ENCODE data around the gene RGS3. TPM values are rescaled to one million over a fixed set of nuclear protein-coding genes. Genes with fewer than 3 reads are reported as not detected.

RGS3 gene
- total RNA-seq, 2 donors from 2014 or later: 25.7 to 96.9 TPM

GRCh38 chr9:113522858-113523257 is 59.3 kb downstream of the RGS3 start:
- no peak overlapping the region for H3K27ac ChIP-seq
- intact Hi-C loops (cut with DNase I): no loop called here
- H3K27me3 ChIP-seq: no peaks in the 10 kb centered on the region
- H3K36me3 ChIP-seq (replicated peaks in 1 of 2; ENCODE audit: insufficient read depth in 1 of 2, low read depth in 2 of 2): peaks cover 0 to 2% of the 10 kb centered on the region in 2 donors
- no peak overlapping the region for H3K4me3 ChIP-seq
- ATAC-seq (no peak), DNase-seq (no peak)
- WGBS, 2 donors: 95% methylated on average over 7 to 8 of the region's 8 CpGs
- H3K9me3 ChIP-seq: no peaks in the 10 kb centered on the region
- peaks cover 13% of the 10 kb centered on the region for H3K4me1 ChIP-seq
- TF ChIP-seq POLR2A (IDR thresholded peaks at IDR 0.05): no peak
- TF ChIP-seq CTCF (IDR thresholded peaks at IDR 0.05): no peak

- H3K27me3 ChIP-seq: no peaks in the 10 kb centered on the region
- no peak overlapping the region for H3K4me3 ChIP-seq
- peak in 1 of 4 donors; percentile 57 for DNase-seq
- H3K27ac ChIP-seq: peak overlapping the region in 2 of 4 donors; percentile 0 to 36
- ATAC-seq: no peak
- TF ChIP-seq CTCF (IDR thresholded peaks at IDR 0.05): no peak
- no peak for TF ChIP-seq POLR2A (IDR thresholded peaks at IDR 0.05)
- peaks cover 13% of the 10 kb centered on the region for H3K4me1 ChIP-seq
- H3K9me3 ChIP-seq: no peaks in the 10 kb centered on the region
- H3K36me3 ChIP-seq (replicated peaks in 1 of 2; ENCODE audit: insufficient read depth in 1 of 2, low read depth in 2 of 2): peaks cover 0 to 2% of the 10 kb centered on the region in 2 donors
- 63 to 83% methylated on average over 19 of the region's 19 CpGs for WGBS, 2 donors
- intact Hi-C loops (cut with DNase I): no loop called here
These were observed 60.1 kb downstream of the RGS3 start for GRCh38 chr9:113523421-113524141.

- H3K27me3 ChIP-seq: no peaks in the 10 kb centered on the region
- intact Hi-C loops (cut with DNase I): no loop called here
- ATAC-seq: no peak
- H3K9me3 ChIP-seq: no peaks in the 10 kb centered on the region
- H3K4me3 ChIP-seq: no peak overlapping the region
- H3K27ac ChIP-seq: peak overlapping the region in 2 of 4 donors; percentile 0 to 36
- no peak for DNase-seq
- peaks cover 0 to 2% of the 10 kb centered on the region in 2 donors for H3K36me3 ChIP-seq (replicated peaks in 1 of 2; ENCODE audit: insufficient read depth in 1 of 2, low read depth in 2 of 2)
- WGBS, 2 donors: 88 to 90% methylated on average over 4 of the region's 4 CpGs
- TF ChIP-seq POLR2A (IDR thresholded peaks at IDR 0.05): no peak
- TF ChIP-seq CTCF (IDR thresholded peaks at IDR 0.05): no peak
- H3K4me1 ChIP-seq: peaks cover 8% of the 10 kb centered on the region
These were observed 60.9 kb downstream of the RGS3 start for GRCh38 chr9:113524468-113524867.

- no peak for TF ChIP-seq CTCF (IDR thresholded peaks at IDR 0.05)
- TF ChIP-seq POLR2A (IDR thresholded peaks at IDR 0.05): no peak
- no peak overlapping the region for H3K4me3 ChIP-seq
- H3K27ac ChIP-seq: no peak overlapping the region
- peaks cover 0 to 5% of the 10 kb centered on the region in 2 donors for H3K36me3 ChIP-seq (replicated peaks in 1 of 2; ENCODE audit: insufficient read depth in 1 of 2, low read depth in 2 of 2)
- ATAC-seq: no peak
- peaks cover under 1% of the 10 kb centered on the region for H3K4me1 ChIP-seq
- H3K27me3 ChIP-seq: no peaks in the 10 kb centered on the region
- WGBS, 2 donors: 80 to 92% methylated on average over 2 to 4 of the region's 4 CpGs
- no peaks in the 10 kb centered on the region for H3K9me3 ChIP-seq
- no peak for DNase-seq
- intact Hi-C loops (cut with DNase I): no loop called here
These were observed 61.7 kb downstream of the RGS3 start for GRCh38 chr9:113525205-113525604.

- Histone ChIP-seq H3K4me3 (no peak overlapping the region), H3K9me3 (no peaks in the 10 kb centered on the region), H3K27ac (no peak overlapping the region), H3K27me3 (no peaks in the 10 kb centered on the region), H3K4me1 (no peaks in the 10 kb centered on the region), H3K36me3 (replicated peaks in 1 of 2; ENCODE audit: insufficient read depth in 1 of 2, low read depth in 2 of 2) (peaks cover 0 to 5% of the 10 kb centered on the region in 2 donors)
- WGBS, 2 donors: 91 to 93% methylated on average over 8 of the region's 8 CpGs
- TF ChIP-seq POLR2A (IDR thresholded peaks at IDR 0.05) (no peak), CTCF (IDR thresholded peaks at IDR 0.05) (no peak)
- intact Hi-C loops (cut with DNase I): no loop called here
- DNase-seq (no peak), ATAC-seq (no peak)
These were observed 62.3 kb downstream of the RGS3 start for GRCh38 chr9:113525831-113526230.
